Measurements from ENCODE around the gene TUBG1. TPM values are rescaled to one million over a fixed set of nuclear protein-coding genes. Genes with fewer than 3 reads are reported as not detected.

TUBG1 gene
- polyA plus RNA-seq, 1 experiment, result 28.4 TPM

GRCh38 chr17:42563143-42563509, 46.4 kb upstream of the TUBG1 start:
- H3K9me3 ChIP-seq (ENCODE audit: control insufficient read depth, insufficient read depth, low read length), result peaks cover 5% of the 10 kb centered on the region; the same call in 1 of the 2 replicates
- POLR2A ChIA-PET, result interaction anchor here (0.7 to 0.9 kb wide), 3 partner anchors 14 to 651 kb away, joined by 3 read pairs; partner anchors contain the start of gene PSMC3IP

GRCh38 chr17:42563543-42563942, 45.9 kb upstream of the TUBG1 start:
- POLR2A ChIA-PET, result interaction anchor here (0.7 to 1.2 kb wide), 2 partner anchors 46 to 293 kb away, joined by 3 read pairs; partner anchors contain the start of genes RETREG3 and TUBG1
- H3K4me3 ChIP-seq (ENCODE audit: low read depth, low read length), result peak overlapping the region; percentile 94

More at GRCh38 chr17:42563143-42563509, 46.4 kb upstream of the TUBG1 start:
- CTCF ChIA-PET, result interaction anchor here (0.5 to 1.1 kb wide), 3 partner anchors 15 to 601 kb away, joined by 4 to 5 read pairs (median 4); partner anchors contain the start of gene PSMC3IP
- no peak for DNase-seq (ENCODE audit: low read depth, low spot score)
- Histone ChIP-seq H3K27me3 (ENCODE audit: control insufficient read depth, insufficient read depth, low read length) (no peaks in the 10 kb centered on the region), H3K4me3 (ENCODE audit: low read depth, low read length) (peak overlapping the region; percentile 94), H3K27ac (ENCODE audit: low read depth, low read length) (peak overlapping the region; percentile 88)
- TF ChIP-seq CTCF (IDR thresholded peaks at IDR 0.05; ENCODE audit: low read depth, low read length), result no peak

GRCh38 chr17:42563950-42564349, 45.5 kb upstream of the TUBG1 start:
- peaks cover 5% of the 10 kb centered on the region; the same call in 1 of the 2 replicates for H3K9me3 ChIP-seq (ENCODE audit: control insufficient read depth, insufficient read depth, low read length)
- ChIA-PET POLR2A (interaction anchor here (0.7 to 1.2 kb wide), 2 partner anchors 46 to 293 kb away, joined by 3 read pairs; partner anchors contain the start of genes RETREG3 and TUBG1), CTCF (interaction anchor here (0.6 kb wide), 2 partner anchors 14 to 46 kb away, joined by 4 to 5 read pairs; no protein-coding TSS in a partner anchor)
- H3K4me3 ChIP-seq (ENCODE audit: low read depth, low read length), result no peak overlapping the region
- no peak for TF ChIP-seq CTCF (IDR thresholded peaks at IDR 0.05; ENCODE audit: low read depth, low read length)
- no peak overlapping the region for H3K27ac ChIP-seq (ENCODE audit: low read depth, low read length)
- no peak for DNase-seq (ENCODE audit: low read depth, low spot score)
- H3K27me3 ChIP-seq (ENCODE audit: control insufficient read depth, insufficient read depth, low read length), result no peaks in the 10 kb centered on the region

More at GRCh38 chr17:42563543-42563942, 45.9 kb upstream of the TUBG1 start:
- CTCF ChIA-PET, result interaction anchor here (0.5 to 1.1 kb wide), 3 partner anchors 14 to 601 kb away, joined by 4 to 5 read pairs (median 4); partner anchors contain the start of gene PSMC3IP
- TF ChIP-seq CTCF (IDR thresholded peaks at IDR 0.05; ENCODE audit: low read depth, low read length), result no peak
- Histone ChIP-seq H3K9me3 (ENCODE audit: control insufficient read depth, insufficient read depth, low read length) (peaks cover 5% of the 10 kb centered on the region; the same call in 1 of the 2 replicates), H3K27me3 (ENCODE audit: control insufficient read depth, insufficient read depth, low read length) (no peaks in the 10 kb centered on the region), H3K27ac (ENCODE audit: low read depth, low read length) (no peak overlapping the region)
- DNase-seq (ENCODE audit: low read depth, low spot score), result no peak

GRCh38 chr17:42564815-42565522, 44.5 kb upstream of the TUBG1 start:
- CTCF ChIA-PET, result interaction anchor here (0.6 kb wide), 1 partner anchor 13 kb away, joined by 4 read pairs; no protein-coding TSS in a partner anchor

More at GRCh38 chr17:42564815-42565522, 44.5 kb upstream of the TUBG1 start:
- Histone ChIP-seq H3K27ac (ENCODE audit: low read depth, low read length) (no peak overlapping the region), H3K27me3 (ENCODE audit: control insufficient read depth, insufficient read depth, low read length) (no peaks in the 10 kb centered on the region), H3K9me3 (ENCODE audit: control insufficient read depth, insufficient read depth, low read length) (peaks cover 5% of the 10 kb centered on the region; the same call in 1 of the 2 replicates), H3K4me3 (ENCODE audit: low read depth, low read length) (no peak overlapping the region)
- no peak for DNase-seq (ENCODE audit: low read depth, low spot score)
- POLR2A ChIA-PET, result interaction anchor here (1.2 kb wide), 1 partner anchor 45 kb away, joined by 3 read pairs; the partner anchor contains the start of genes RETREG3 and TUBG1
- TF ChIP-seq CTCF (IDR thresholded peaks at IDR 0.05; ENCODE audit: low read depth, low read length), result no peak
